IMR-90 (cell line): ENCODE measurements around the gene CSRP1. TPM values are rescaled to one million over a fixed set of nuclear protein-coding genes. Genes with fewer than 3 reads are reported as not detected.
"Not testable (repeated sequence)": the region's sequence is repeated elsewhere in the genome, so short reads cannot be mapped to it uniquely, and the experiment has no call there.

Source experiments
- ATAC-seq: fragments of 200-7000 bp; cut with Tn5 transposase; 2 replicates; pipeline ENCODE4 v1.9.1; 2020; ENCODE audit warnings: low read depth, mild to moderate bottlenecking, moderate library complexity
- BruUV-seq: library from RNA; stranded (reverse); fragments of 400-500 nt; replicated peaks from 2 replicates; lab custom pipeline; 2021; lab: Mats Ljungman, UMichigan
- CTCF ChIA-PET: fragments of 300-600 bp; formaldehyde crosslinking; extraction: SDS; loops from one replicate; lab custom pipeline; 2021; ENCODE audit warnings: antibody characterized with exemption; lab: Yijun Ruan, JAX
- POLR2A ChIA-PET: fragments of 300-600 bp; sonication (Branson Sonifier 250); formaldehyde crosslinking; loops from one replicate; lab custom pipeline; 2022; ENCODE audit warnings: antibody characterized with exemption; ENCODE audit not compliant: unreplicated experiment; lab: Charles Lee
- DNase-seq: peaks from one replicate; pipeline ENCODE4 v3.0.0; 2013
- H2AFZ ChIP-seq: replicated peaks from 2 replicates; pipeline ENCODE3; 2013; ENCODE audit warnings: low read length, mild to moderate bottlenecking; ENCODE audit not compliant: poor library complexity
- H2AK5ac ChIP-seq: 2 replicates; pipeline ENCODE4 v1.6.1; 2013; ENCODE audit warnings: low read depth, low read length, inconsistent platforms
- H2AK9ac ChIP-seq: replicated peaks from 2 replicates; pipeline ENCODE3; 2013; ENCODE audit warnings: mild to moderate bottlenecking, low read depth, low read length, moderate library complexity; ENCODE audit not compliant: poor library complexity
- H2BK120ac ChIP-seq: 2 replicates; pipeline ENCODE4 v1.6.1; 2013; ENCODE audit warnings: low read depth, low read length, inconsistent platforms
- H2BK15ac ChIP-seq: 3 replicates; pipeline ENCODE4 v1.6.1; 2013; ENCODE audit warnings: low read depth, low read length, inconsistent platforms
- H2BK20ac ChIP-seq: 2 replicates; pipeline ENCODE4 v1.6.1; 2013; ENCODE audit warnings: low read depth, mild to moderate bottlenecking, inconsistent platforms, low read length, moderate library complexity
- H2BK5ac ChIP-seq: 2 replicates; pipeline ENCODE4 v1.6.1; 2013; ENCODE audit warnings: mild to moderate bottlenecking, low read depth, low read length, inconsistent platforms; ENCODE audit not compliant: poor library complexity, severe bottlenecking
- H3K14ac ChIP-seq: replicated peaks from 2 replicates; pipeline ENCODE4 v1.6.1; 2013; ENCODE audit warnings: low read depth, low read length, inconsistent platforms
- H3K18ac ChIP-seq: 2 replicates; pipeline ENCODE4 v1.6.1; 2013; ENCODE audit warnings: low read depth, low read length, control low read depth
- H3K23ac ChIP-seq: 2 replicates; pipeline ENCODE4 v1.6.1; 2013; ENCODE audit warnings: low read depth, low read length, inconsistent platforms
- H3K27ac ChIP-seq: 2 replicates; pipeline ENCODE4 v1.5.1; 2013; ENCODE audit warnings: mild to moderate bottlenecking, control low read depth, low read length; ENCODE audit not compliant: insufficient read depth
- H3K27me3 ChIP-seq: 2 replicates; pipeline ENCODE4 v1.6.1; 2013; ENCODE audit warnings: low read length; ENCODE audit not compliant: control insufficient read depth, insufficient read depth
- H3K36me3 ChIP-seq: 2 replicates; pipeline ENCODE4 v1.6.1; 2013; ENCODE audit warnings: low read length, mixed read lengths; ENCODE audit not compliant: control insufficient read depth, insufficient read depth
- H3K4ac ChIP-seq: 2 replicates; pipeline ENCODE4 v1.6.1; 2013; ENCODE audit warnings: low read depth, low read length, inconsistent platforms
- H3K4me1 ChIP-seq: 2 replicates; pipeline ENCODE4 v1.6.1; 2013; ENCODE audit warnings: low read length, mixed read lengths; ENCODE audit not compliant: control insufficient read depth, insufficient read depth
- H3K4me2 ChIP-seq: 2 replicates; pipeline ENCODE4 v1.6.1; 2013; ENCODE audit warnings: low read depth, mild to moderate bottlenecking, control low read depth, low read length, moderate library complexity
- H3K4me3 ChIP-seq: 2 replicates; pipeline ENCODE4 v1.5.1; 2013; ENCODE audit warnings: low read depth, mild to moderate bottlenecking, control low read depth, low read length, moderate library complexity; ENCODE audit not compliant: insufficient read depth
- H3K56ac ChIP-seq: 2 replicates; pipeline ENCODE4 v1.6.1; 2013; ENCODE audit warnings: low read length, inconsistent platforms; ENCODE audit not compliant: insufficient read depth; ENCODE audit errors: extremely low read depth
- H3K79me1 ChIP-seq, 2 experiments: 2 replicates each; pipeline ENCODE4 v1.6.1; 2013; ENCODE audit warnings: low read length in 2 of 2, inconsistent platforms in 1 of 2, low read depth in 1 of 2
- H3K9ac ChIP-seq: 2 replicates; pipeline ENCODE4 v1.6.1; 2013; ENCODE audit warnings: low read depth, low read length, control low read depth
- H3K9me1 ChIP-seq: 2 replicates; pipeline ENCODE4 v1.6.1; 2013; ENCODE audit warnings: low read length, inconsistent platforms; ENCODE audit not compliant: insufficient read depth
- H3K9me3 ChIP-seq: 2 replicates; pipeline ENCODE4 v1.6.1; 2013; ENCODE audit warnings: low read length; ENCODE audit not compliant: control insufficient read depth, insufficient read depth
- H4K20me1 ChIP-seq: 2 replicates; pipeline ENCODE4 v1.6.1; 2013; ENCODE audit warnings: low read length, inconsistent platforms; ENCODE audit not compliant: insufficient read depth
- H4K5ac ChIP-seq: 2 replicates; pipeline ENCODE4 v1.6.1; 2013; ENCODE audit warnings: mild to moderate bottlenecking, low read depth, low read length, control low read depth
- H4K8ac ChIP-seq, 2 experiments: 2 replicates each; pipeline ENCODE4 v1.6.1; 2013; ENCODE audit warnings: low read depth in 2 of 2, low read length in 2 of 2, control low read depth in 1 of 2, inconsistent platforms in 1 of 2
- H4K91ac ChIP-seq: 2 replicates; pipeline ENCODE4 v1.6.1; 2013; ENCODE audit warnings: low read depth, low read length, inconsistent platforms; ENCODE audit not compliant: insufficient read depth
- WGBS, 2 experiments: methylation state at CpG; one replicate each; pipeline versions ENCODE4 v1.1.5 to v1.1.7; 2013; ENCODE audit warnings: missing lambda C conversion rate in 2 of 2; ENCODE audit not compliant: insufficient read length in 1 of 2; ENCODE audit errors: extremely low coverage in 2 of 2; 5-methylcytosine and 5-hydroxymethylcytosine counted together
- dilution Hi-C: fragments of 300-500 bp; cut with HindIII; formaldehyde crosslinking; loops from one replicate; pipeline ENCODE4 v1.14.3; 2018; ENCODE audit warnings: low sequenced_read_pairs; ENCODE audit not compliant: unreplicated experiment
- in situ Hi-C: fragments of 300-500 bp; cut with MboI; formaldehyde crosslinking; loops from 3 replicates; pipeline ENCODE4 v1.14.3; 2019; ENCODE audit warnings: low sequenced_read_pairs, inconsistent platforms, mixed read lengths
- intact Hi-C: fragments of 100-400 bp; cut with micrococcal nuclease; formaldehyde crosslinking; loops from 2 replicates; pipeline ENCODE4 v1.10.0; 2022
- polyA plus RNA-seq, 3 experiments: library from polyadenylated mRNA; depleted of rRNA; stranded (reverse); fragments of >200 nt; gene quantifications; 2 replicates each; pipeline ENCODE4 v1.2.3, GENCODE V29; 2012; ENCODE audit warnings: low replicate concordance in 1 of 3
- total RNA-seq: library from RNA; depleted of rRNA; stranded (reverse); fragments of >200 nt; gene quantifications from 2 replicates; pipeline ENCODE4 v1.2.3, GENCODE V29; 2012

CSRP1 gene
- total and polyA plus RNA-seq, 2 of the 4 experiments (the other 2 are of a cell fraction): 1,037 to 1,498 TPM

- DNase-seq, BruUV-seq, H3K4ac ChIP-seq, H2BK5ac ChIP-seq, H3K18ac ChIP-seq, H3K56ac ChIP-seq, H4K5ac ChIP-seq, H3K4me2 ChIP-seq, ATAC-seq, H4K91ac ChIP-seq, H3K14ac ChIP-seq, H4K20me1 ChIP-seq, H3K27me3 ChIP-seq, H3K27ac ChIP-seq, H3K9ac ChIP-seq, H2BK15ac ChIP-seq, H2BK20ac ChIP-seq, H3K9me3 ChIP-seq, dilution Hi-C loops, H4K8ac ChIP-seq, H3K36me3 ChIP-seq, H2AFZ ChIP-seq, H2BK120ac ChIP-seq, intact Hi-C loops, H3K23ac ChIP-seq, H3K4me3 ChIP-seq, in situ Hi-C loops: not testable (repeated sequence)
- ChIA-PET CTCF (interaction anchor here (1.4 kb wide), 1 partner anchor 41 kb away, joined by 3 read pairs; no protein-coding TSS in a partner anchor), POLR2A (interaction anchor here (0.6 kb wide), 1 partner anchor 15 kb away, joined by 4 read pairs; no protein-coding TSS in a partner anchor)
- peak overlapping the region; percentile 35; the same call in 1 of the 2 replicates for H2AK5ac ChIP-seq
- H3K79me1 ChIP-seq: peaks cover 5 to 19% of the 10 kb centered on the region in 2 experiments; a peak in 2 of 4 replicates
- peaks cover 11% of the 10 kb centered on the region; the same call in 1 of the 2 replicates for H3K9me1 ChIP-seq
- H2AK9ac ChIP-seq: peak overlapping the region; percentile 44
- H3K4me1 ChIP-seq: peaks cover 19% of the 10 kb centered on the region
- WGBS, 2 experiments: no CpG with 5 or more reads among the region's 8 CpGs
Measured at GRCh38 chr1:201472321-201472720, 34.6 kb downstream of the CSRP1 start.
